Lower leg skin (tissue), 4 donors: ENCODE measurements around the gene GLI3. TPM values are rescaled to one million over a fixed set of nuclear protein-coding genes. Genes with fewer than 3 reads are reported as not detected.

Source experiments
- DNase-seq, 2 donors: peaks; one replicate each; pipeline ENCODE4 v3.0.0-alpha.2; 2019; ENCODE audit warnings: low spot score in 2 of 2
- H3K4me3 ChIP-seq: fragments of 200-600 bp; sonication (generic); 2 replicates; pipeline ENCODE4 v1.5.1; 2017; ENCODE audit warnings: mild to moderate bottlenecking, low read depth; ENCODE audit not compliant: poor library complexity, severe bottlenecking
- CTCF ChIP-seq, 3 donors: fragments of 450-650 bp; IDR thresholded peaks; one replicate each; pipeline ENCODE4 v1.5.1; 2016; ENCODE audit warnings: antibody characterized with exemption in 3 of 3, mild to moderate bottlenecking in 3 of 3, moderate library complexity in 2 of 3
- POLR2A ChIP-seq, 2 donors: fragments of 450-650 bp; IDR thresholded peaks; one replicate each; pipeline ENCODE4 v1.6.1; 2016 to 2017; ENCODE audit warnings: antibody characterized with exemption in 2 of 2, mild to moderate bottlenecking in 1 of 2, moderate library complexity in 1 of 2
- WGBS, 2 donors: methylation state at CpG; one replicate each; pipeline ENCODE4 v1.1.5; 2018; 5-methylcytosine and 5-hydroxymethylcytosine counted together
- intact Hi-C: fragments of 100-400 bp; cut with DNase I; formaldehyde crosslinking; loops from one replicate; pipeline ENCODE4 v1.15.0; 2023; ENCODE audit warnings: low total_unique reads
- total RNA-seq, 4 donors: library from RNA; depleted of rRNA; stranded (reverse); fragments of >200 nt; gene quantifications; one replicate each; pipeline ENCODE4 v1.1.0, GENCODE V29; 2016

The GLI3 gene
- total RNA-seq, 4 donors from 2014 or later, result 16.4 to 28.2 (median 18.3) TPM

GRCh38 chr7:42128703-42129102, 108.3 kb downstream of the GLI3 start:
- intact Hi-C loops, result no loop called here
- TF ChIP-seq POLR2A (IDR thresholded peaks at IDR 0.05), result no peak
- TF ChIP-seq CTCF (IDR thresholded peaks at IDR 0.05), result no peak
- 88 to 93% methylated on average over 2 of the region's 2 CpGs for WGBS, 2 donors

GRCh38 chr7:42127232-42127622, 109.8 kb downstream of the GLI3 start:
- TF ChIP-seq CTCF (IDR thresholded peaks at IDR 0.05), result no peak
- TF ChIP-seq POLR2A (IDR thresholded peaks at IDR 0.05), result no peak
- intact Hi-C loops, result no loop called here
- no peak for DNase-seq
- H3K4me3 ChIP-seq, result no peak overlapping the region

More at GRCh38 chr7:42128703-42129102, 108.3 kb downstream of the GLI3 start:
- DNase-seq, result no peak
- H3K4me3 ChIP-seq, result no peak overlapping the region

GRCh38 chr7:42126475-42127231, 110.4 kb downstream of the GLI3 start:
- 90 to 92% methylated on average over 6 of the region's 6 CpGs for WGBS, 2 donors
- no peak for DNase-seq
- intact Hi-C loops, result no loop called here
- no peak overlapping the region for H3K4me3 ChIP-seq
- TF ChIP-seq POLR2A (IDR thresholded peaks at IDR 0.05), result no peak
- TF ChIP-seq CTCF (IDR thresholded peaks at IDR 0.05), result no peak

GRCh38 chr7:42125321-42125720, 111.7 kb downstream of the GLI3 start:
- DNase-seq, result no peak
- intact Hi-C loops, result no loop called here
- H3K4me3 ChIP-seq, result no peak overlapping the region
- TF ChIP-seq POLR2A (IDR thresholded peaks at IDR 0.05), result no peak
- no peak for TF ChIP-seq CTCF (IDR thresholded peaks at IDR 0.05)
- 82 to 91% methylated on average over 8 of the region's 8 CpGs for WGBS, 2 donors

GRCh38 chr7:42123716-42124115, 113.3 kb downstream of the GLI3 start:
- intact Hi-C loops, result no loop called here
- no peak overlapping the region for H3K4me3 ChIP-seq
- DNase-seq, result no peak
- TF ChIP-seq CTCF (IDR thresholded peaks at IDR 0.05) (no peak), POLR2A (IDR thresholded peaks at IDR 0.05) (no peak)
- WGBS, 2 donors, result 83 to 84% methylated on average over 6 of the region's 6 CpGs

GRCh38 chr7:42120191-42120590, 116.8 kb downstream of the GLI3 start:
- no peak overlapping the region for H3K4me3 ChIP-seq
- WGBS, 2 donors, result 81 to 82% methylated on average over 8 of the region's 8 CpGs
- no peak for DNase-seq
- intact Hi-C loops, result no loop called here
- no peak for TF ChIP-seq CTCF (IDR thresholded peaks at IDR 0.05)
- TF ChIP-seq POLR2A (IDR thresholded peaks at IDR 0.05), result no peak
